Heart left ventricle (tissue), 13 donors: ENCODE data around the gene ZFP92.

ENCODE experiments used
- POLR2A ChIP-seq, 2 donors: fragments of 450-650 bp; IDR thresholded peaks; one replicate each; pipeline ENCODE4 v1.6.1; 2017; ENCODE audit warnings: antibody characterized with exemption in 2 of 2, mild to moderate bottlenecking in 2 of 2, moderate library complexity in 2 of 2
- TF ChIP-seq, protein P1 (sequence below), 12 donors: fragments of 200-600 bp; sonication (generic) in 4 of 12; IDR thresholded peaks; one replicate each; pipeline versions ENCODE4 v1.5.0 to v1.8.0; 2018 to 2022; ENCODE audit warnings: antibody characterized with exemption in 12 of 12, mild to moderate bottlenecking in 5 of 12
- donor health status: ischemic (EF 13 %, LVEDD 7.1; RV severe dilation, severe dysfunction).
- donor health status: DM: no; HTN: yes; CAD: no.
- donor health status: DM: no; HTN: no; CAD: no.
- donor health status: ischemic (EF 25% LVEDD 6.9; RV normal size, moderate dysfunction).
- donor health status: ischemic (EF 25% LVEDD 5.7; RV mildly dilated, moderate dysfunction).
- donor health status: ischemic (EF 35%, LVEDD 5.7; RV mildly dilated, moderate dysfunction).
- donor health status: nonischemic (EF 11% LVEDD 7.7; RV severe dilation, severe dysfunction).
- donor health status: DM: yes; HTN: yes; CAD: no.
- donor health status: PGD.
- donor health status: ischemic (EF 29% LVEDD 5.4; RV normal size, mild dysfunction).
- donor health status: nonischemic (EF 23%, LVEDD 6.1; RV moderate dilation, normal function).

GRCh38 chrX:153411255-153411987 is at the start of gene ZFP92:
- no peak for TF ChIP-seq POLR2A (IDR thresholded peaks at IDR 0.05)
- TF ChIP-seq, protein P1, sequence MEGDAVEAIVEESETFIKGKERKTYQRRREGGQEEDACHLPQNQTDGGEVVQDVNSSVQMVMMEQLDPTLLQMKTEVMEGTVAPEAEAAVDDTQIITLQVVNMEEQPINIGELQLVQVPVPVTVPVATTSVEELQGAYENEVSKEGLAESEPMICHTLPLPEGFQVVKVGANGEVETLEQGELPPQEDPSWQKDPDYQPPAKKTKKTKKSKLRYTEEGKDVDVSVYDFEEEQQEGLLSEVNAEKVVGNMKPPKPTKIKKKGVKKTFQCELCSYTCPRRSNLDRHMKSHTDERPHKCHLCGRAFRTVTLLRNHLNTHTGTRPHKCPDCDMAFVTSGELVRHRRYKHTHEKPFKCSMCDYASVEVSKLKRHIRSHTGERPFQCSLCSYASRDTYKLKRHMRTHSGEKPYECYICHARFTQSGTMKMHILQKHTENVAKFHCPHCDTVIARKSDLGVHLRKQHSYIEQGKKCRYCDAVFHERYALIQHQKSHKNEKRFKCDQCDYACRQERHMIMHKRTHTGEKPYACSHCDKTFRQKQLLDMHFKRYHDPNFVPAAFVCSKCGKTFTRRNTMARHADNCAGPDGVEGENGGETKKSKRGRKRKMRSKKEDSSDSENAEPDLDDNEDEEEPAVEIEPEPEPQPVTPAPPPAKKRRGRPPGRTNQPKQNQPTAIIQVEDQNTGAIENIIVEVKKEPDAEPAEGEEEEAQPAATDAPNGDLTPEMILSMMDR (IDR thresholded peaks at IDR 0.05), result no peak
